NCI-H446 (cell line): ENCODE results near the gene TMEM80.

Experiments used
- DNase-seq, 2 experiments: peaks; one replicate each; lab custom pipeline; 2025; lab: John Stamatoyannopoulos, UW

The TMEM80 gene

GRCh38 chr11:699753-700152 lies 4.1 kb downstream of the TMEM80 start:
- DNase-seq = no peak

GRCh38 chr11:701741-702461 lies 6.3 kb downstream of the TMEM80 start:
- DNase-seq = no peak

GRCh38 chr11:702462-703461 lies 7.1 kb downstream of the TMEM80 start:
- no peak for DNase-seq

- no peak for DNase-seq
These were observed 7.9 kb downstream of the TMEM80 start for GRCh38 chr11:703506-703905.

GRCh38 chr11:704228-704674 lies 8.6 kb downstream of the TMEM80 start:
- no peak for DNase-seq

- DNase-seq = no peak
These were observed 9.4 kb downstream of the TMEM80 start for GRCh38 chr11:704781-705645.

- DNase-seq = no peak
These were observed 10.2 kb downstream of the TMEM80 start, which contains the start of gene EPS8L2 for GRCh38 chr11:705646-706438. Gene EPS8L2, plus strand, starts transcription at chr11:706231. Its CDS starts 3,177 bp downstream, at chr11:709408.

- no peak for DNase-seq
These were observed 10.9 kb downstream of the TMEM80 start for GRCh38 chr11:706439-706956.

GRCh38 chr11:706957-707816 lies 11.6 kb downstream of the TMEM80 start:
- DNase-seq = no peak

- no peak for DNase-seq
These were observed 12.3 kb downstream of the TMEM80 start for GRCh38 chr11:707817-708420.

GRCh38 chr11:708511-708910 lies 12.9 kb downstream of the TMEM80 start:
- DNase-seq = no peak

GRCh38 chr11:709109-709997 lies 13.7 kb downstream of the TMEM80 start:
- DNase-seq = no peak

- no peak for DNase-seq
These were observed 18.8 kb downstream of the TMEM80 start for GRCh38 chr11:714436-714835.

- no peak for DNase-seq
These were observed 23.8 kb downstream of the TMEM80 start for GRCh38 chr11:719214-720016.

- DNase-seq = no peak
These were observed 24.5 kb downstream of the TMEM80 start for GRCh38 chr11:720017-720641.

GRCh38 chr11:720642-721246 lies 25.1 kb downstream of the TMEM80 start:
- no peak for DNase-seq
